Endothelial cell of umbilical vein (primary cell): ENCODE results near the gene PGAP6.

Experiments
- EZH2 ChIP-seq: IDR thresholded peaks from 2 replicates; pipeline ENCODE4 v1.6.1; 2012; ENCODE audit warnings: borderline replicate concordance, low read depth, mild to moderate bottlenecking, moderate library complexity, low read length, inconsistent platforms; ENCODE audit not compliant: severe bottlenecking
- JUN ChIP-seq: IDR thresholded peaks from 2 replicates; pipeline ENCODE4 v1.6.1; 2011; ENCODE audit warnings: borderline replicate concordance, low read depth; ENCODE audit not compliant: insufficient read length, insufficient read depth
- POLR2A ChIP-seq: IDR thresholded peaks from 2 replicates; pipeline ENCODE4 v1.6.1; 2012; ENCODE audit warnings: low read depth, mild to moderate bottlenecking, control low read depth, low read length
- TF ChIP-seq, protein P1 (sequence below), 2 donors: IDR thresholded peaks; 1 replicate in 1 of 2; 2 replicates in 1 of 2; pipeline ENCODE4 v1.5.1; 2011; ENCODE audit warnings: low read length in 2 of 2, mild to moderate bottlenecking in 2 of 2, moderate library complexity in 2 of 2, control low read depth in 1 of 2, inconsistent platforms in 1 of 2, low read depth in 1 of 2; ENCODE audit not compliant: insufficient read depth in 1 of 2; ENCODE audit errors: extremely low read depth in 1 of 2

GRCh38 chr16:376817-377418 lies 4.9 kb downstream of the PGAP6 start:
- TF ChIP-seq, protein P1, sequence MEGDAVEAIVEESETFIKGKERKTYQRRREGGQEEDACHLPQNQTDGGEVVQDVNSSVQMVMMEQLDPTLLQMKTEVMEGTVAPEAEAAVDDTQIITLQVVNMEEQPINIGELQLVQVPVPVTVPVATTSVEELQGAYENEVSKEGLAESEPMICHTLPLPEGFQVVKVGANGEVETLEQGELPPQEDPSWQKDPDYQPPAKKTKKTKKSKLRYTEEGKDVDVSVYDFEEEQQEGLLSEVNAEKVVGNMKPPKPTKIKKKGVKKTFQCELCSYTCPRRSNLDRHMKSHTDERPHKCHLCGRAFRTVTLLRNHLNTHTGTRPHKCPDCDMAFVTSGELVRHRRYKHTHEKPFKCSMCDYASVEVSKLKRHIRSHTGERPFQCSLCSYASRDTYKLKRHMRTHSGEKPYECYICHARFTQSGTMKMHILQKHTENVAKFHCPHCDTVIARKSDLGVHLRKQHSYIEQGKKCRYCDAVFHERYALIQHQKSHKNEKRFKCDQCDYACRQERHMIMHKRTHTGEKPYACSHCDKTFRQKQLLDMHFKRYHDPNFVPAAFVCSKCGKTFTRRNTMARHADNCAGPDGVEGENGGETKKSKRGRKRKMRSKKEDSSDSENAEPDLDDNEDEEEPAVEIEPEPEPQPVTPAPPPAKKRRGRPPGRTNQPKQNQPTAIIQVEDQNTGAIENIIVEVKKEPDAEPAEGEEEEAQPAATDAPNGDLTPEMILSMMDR (IDR thresholded peaks at IDR 0.05; ENCODE audit: extremely low read depth in 1 of 2, insufficient read depth in 1 of 2, low read depth in 1 of 2, low read length in 2 of 2), result no peak
- no peak for TF ChIP-seq POLR2A
- TF ChIP-seq EZH2, result no peak
- no peak for TF ChIP-seq JUN
